AG09309 (cell line): ENCODE data around the gene ARHGEF37.

ENCODE experiments used
- DNase-seq: peaks from one replicate; pipeline ENCODE4 v3.0.0-alpha.2; 2010; ENCODE audit warnings: low read depth
- H3K4me3 ChIP-seq: 2 replicates; pipeline ENCODE4 v1.5.1; 2011; ENCODE audit warnings: mild to moderate bottlenecking, low read depth, low read length, moderate library complexity; ENCODE audit not compliant: control insufficient read depth
- CTCF ChIP-seq: IDR thresholded peaks from 2 replicates; pipeline ENCODE4 v1.5.1; 2011; ENCODE audit warnings: mild to moderate bottlenecking, low read depth, low read length, inconsistent platforms; ENCODE audit not compliant: insufficient read depth, control insufficient read depth; ENCODE audit errors: missing control alignments

Gene ARHGEF37

DNA sequence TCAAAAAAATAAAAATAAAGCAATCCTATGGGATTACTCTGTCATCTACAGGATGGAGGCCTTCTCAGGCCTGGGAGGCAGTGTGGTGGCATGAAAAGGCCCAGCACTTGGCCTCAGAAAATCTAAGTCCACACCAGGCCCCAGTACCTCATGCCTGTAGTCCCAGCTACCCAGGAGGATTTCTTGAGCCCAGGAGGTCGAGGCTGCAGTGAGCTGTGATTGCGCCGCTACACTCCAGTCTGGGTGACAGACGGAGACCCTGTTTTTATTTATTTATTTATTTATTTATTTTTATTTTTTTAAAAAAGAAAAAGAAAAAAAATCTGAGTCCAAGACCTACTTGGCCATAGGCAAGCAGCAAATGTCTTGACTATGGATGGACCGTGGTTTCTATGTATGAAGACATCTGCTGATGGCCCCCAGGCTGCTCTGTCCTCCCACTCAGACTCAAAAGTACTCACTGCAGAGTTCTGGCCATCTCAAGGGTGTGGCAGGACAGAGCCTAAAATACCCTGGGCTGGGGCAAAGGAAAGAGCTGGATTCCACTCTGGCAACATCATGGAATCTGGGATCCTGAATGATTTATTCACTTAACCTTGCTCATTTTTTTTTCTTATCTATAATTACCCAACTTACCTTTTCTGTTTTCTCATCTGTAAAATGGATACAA, 55.0 kb downstream of the ARHGEF37 start:
- H3K4me3 ChIP-seq: no peak overlapping the region
- DNase-seq: no peak
- no peak for TF ChIP-seq CTCF

DNA sequence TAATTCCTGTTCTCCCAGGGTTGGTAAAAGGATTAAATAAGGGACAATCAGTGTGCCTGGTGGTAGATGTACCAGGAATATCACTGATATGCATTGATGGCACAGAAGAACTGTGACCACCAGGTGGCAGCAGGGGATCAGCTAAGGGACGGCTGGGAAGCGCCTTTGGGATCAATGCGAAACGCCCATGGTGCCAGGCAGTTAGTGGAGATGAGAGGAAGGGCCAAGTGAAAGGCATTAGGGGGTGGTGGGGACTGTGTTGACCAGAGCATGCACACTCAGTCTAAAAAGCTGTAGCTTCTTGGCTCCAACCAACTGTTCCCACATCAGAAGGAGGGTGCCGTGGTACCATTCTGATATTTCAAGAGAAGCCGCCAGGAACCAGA, 55.6 kb downstream of the ARHGEF37 start:
- no peak overlapping the region for H3K4me3 ChIP-seq
- no peak for DNase-seq
- peak; percentile 89 for TF ChIP-seq CTCF

DNA sequence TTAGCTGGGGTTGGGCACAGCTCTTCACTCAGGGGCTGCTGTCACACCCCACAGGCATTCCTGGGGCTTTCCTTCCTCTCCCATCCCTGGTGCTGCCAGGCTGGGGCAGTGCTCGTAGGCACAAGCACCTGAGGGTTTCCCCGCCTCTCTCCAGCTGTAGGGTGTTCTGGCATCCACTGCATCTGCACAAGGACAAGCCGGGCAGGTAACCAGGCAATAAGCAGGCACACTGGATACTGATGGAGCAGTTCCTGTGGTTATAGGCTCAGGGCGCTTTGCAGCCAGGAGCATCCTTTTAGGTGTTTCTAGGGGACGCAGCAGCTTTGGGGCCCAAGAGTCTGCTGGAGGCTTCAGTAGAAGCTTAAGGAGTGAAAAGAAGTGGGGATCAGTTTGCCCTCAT, 56.8 kb downstream of the ARHGEF37 start:
- TF ChIP-seq CTCF: no peak
- DNase-seq: no peak
- H3K4me3 ChIP-seq: no peak overlapping the region

DNA sequence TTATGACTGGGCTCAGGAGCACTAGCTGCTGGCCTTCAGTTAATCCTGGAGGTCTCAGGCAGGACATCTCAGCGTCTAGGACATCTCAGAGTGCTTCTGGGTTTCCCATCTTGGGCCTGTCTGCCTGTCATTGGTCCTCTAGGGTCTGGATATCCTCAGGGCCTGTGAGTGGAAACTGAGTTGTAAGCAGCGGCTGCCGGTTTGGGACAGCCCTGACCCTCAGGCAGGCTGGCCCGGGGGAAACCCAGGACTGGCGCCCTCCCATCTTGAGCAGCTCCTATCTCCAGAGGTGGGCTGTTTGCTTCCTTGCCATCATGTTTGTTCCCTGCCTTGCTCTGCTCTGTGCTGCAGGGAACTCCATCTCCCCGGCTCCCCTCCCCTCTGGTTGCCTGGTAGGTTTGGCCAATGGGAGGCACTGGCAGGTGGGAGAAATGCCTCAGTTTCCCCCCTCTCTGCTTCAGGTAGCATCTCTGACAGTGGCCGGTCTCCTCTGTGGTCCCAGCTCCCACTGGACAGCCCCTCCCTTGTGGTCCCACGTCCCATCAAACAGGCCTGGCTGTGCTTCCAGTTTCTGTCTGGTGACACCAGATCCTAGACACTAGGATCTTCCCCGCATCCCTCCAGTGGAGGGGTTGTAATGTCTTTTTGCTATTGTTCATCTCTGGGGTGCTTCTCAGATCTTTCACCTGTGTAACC, 57.4 kb downstream of the ARHGEF37 start:
- no peak overlapping the region for H3K4me3 ChIP-seq
- no peak for DNase-seq
- TF ChIP-seq CTCF: no peak

DNA sequence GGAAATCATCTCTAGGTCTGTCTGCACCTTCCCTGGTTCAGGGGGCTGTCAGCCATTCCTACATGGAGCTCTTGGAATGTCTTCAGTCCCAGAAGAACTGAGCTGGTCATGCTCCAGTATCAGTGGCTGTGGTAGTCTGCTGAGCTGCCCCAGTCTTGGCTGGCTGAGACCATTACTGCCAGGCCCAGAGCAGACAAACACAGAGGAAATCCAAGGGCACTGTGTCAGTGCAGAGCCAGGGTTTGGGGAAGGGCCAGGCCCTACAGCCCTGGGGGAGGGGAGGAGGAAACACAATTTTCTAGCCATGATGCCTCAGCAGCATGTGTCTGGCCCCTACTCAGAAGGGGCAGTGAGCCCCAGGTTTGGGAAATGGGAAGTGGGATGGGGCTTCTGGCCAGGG, 58.4 kb downstream of the ARHGEF37 start:
- no peak for TF ChIP-seq CTCF
- no peak overlapping the region for H3K4me3 ChIP-seq
- DNase-seq: no peak

DNA sequence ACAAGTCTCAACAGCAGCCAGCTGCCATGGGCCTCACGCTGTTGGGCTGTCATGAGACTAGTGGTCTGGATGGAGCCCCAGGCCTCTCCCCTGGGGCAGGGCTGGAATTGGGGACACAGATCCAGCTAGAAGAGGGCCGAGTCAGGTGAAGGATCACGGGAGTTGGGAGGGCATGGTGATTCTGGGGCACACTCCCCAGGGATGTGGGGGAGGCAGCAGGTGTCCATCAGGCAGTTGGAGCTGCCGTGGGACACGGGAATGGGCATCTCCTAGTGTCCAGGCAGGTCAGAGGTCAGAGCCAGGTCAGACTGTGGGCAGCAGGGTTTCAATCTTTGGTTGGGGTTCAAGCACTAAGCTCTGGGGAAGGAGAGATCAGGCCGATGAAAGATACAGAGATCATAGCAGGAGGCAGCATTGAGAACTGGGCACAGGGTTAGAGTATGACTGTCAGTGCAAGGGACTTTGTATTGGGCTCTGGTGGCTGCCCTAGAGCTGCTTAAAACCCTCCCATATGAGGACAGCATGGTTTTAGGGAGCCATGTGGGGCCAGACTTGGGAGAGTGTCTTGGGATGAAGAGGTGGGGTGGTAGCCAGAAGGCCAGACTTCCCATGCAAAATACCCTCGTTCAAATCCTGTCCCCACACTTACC, 59.2 kb downstream of the ARHGEF37 start:
- H3K4me3 ChIP-seq: no peak overlapping the region
- DNase-seq: no peak
- TF ChIP-seq CTCF: no peak
